Activated CD4-positive, alpha-beta T cell treated with anti-CD3 and anti-CD28 coated beads for 4 hours (primary cell): ENCODE measurements around the gene OR52N4.
"Not testable (repeated sequence)": the region's sequence is repeated elsewhere in the genome, so short reads cannot be mapped to it uniquely, and the experiment has no call there.

ENCODE experiments used
- DNase-seq, 2 donors: peaks; one replicate each; pipeline ENCODE4 v3.0.0-alpha.2; 2020

Gene OR52N4

GRCh38 chr11:5753943-5754342 is at the start of gene OR52N4:
TSS of gene OR52N4 (plus strand) at chr11:5754243. CDS start at chr11:5754741, 498 bp downstream.
- DNase-seq: no peak

DNA sequence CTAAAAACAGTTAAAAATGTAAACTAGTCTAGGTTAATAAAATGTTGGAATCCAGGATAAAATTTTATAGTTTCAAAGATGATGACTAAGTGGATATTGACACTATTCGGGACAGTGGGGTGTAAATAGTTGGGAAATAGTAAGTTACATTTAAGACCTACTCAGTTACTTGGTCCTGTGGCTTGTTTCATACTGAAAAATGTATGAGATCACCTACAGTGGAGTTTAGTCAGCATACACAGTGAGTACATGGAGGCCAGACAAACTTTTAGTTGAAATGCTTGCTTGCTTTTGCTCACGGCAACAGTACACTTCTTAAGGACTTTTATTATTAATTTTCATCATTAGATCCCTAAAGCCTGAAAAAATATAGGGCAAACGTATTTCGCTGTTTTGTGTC is 48.4 kb upstream of the OR52N4 start:
- DNase-seq: no peak

DNA sequence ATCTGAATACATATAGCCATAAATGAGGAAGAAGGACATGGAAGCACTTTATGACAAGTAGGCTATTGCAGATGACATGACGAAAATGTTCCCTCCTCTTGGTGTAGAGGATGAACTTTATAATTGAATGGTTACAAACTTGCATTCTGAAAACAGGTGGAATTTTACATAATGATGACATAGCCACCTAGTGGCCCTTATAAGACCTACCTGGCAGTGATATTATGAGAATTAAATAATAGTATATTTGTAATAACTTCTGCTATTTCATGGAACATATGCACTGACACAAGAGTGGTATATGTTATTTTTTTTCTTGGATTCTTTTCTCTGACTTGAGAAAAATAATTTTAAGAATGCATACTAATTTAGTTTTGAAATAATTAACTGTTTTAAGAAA is 41.5 kb upstream of the OR52N4 start:
- no peak for DNase-seq

- DNase-seq: no peak
Measured at GRCh38 chr11:5713695-5714094, 40.3 kb upstream of the OR52N4 start.

DNA sequence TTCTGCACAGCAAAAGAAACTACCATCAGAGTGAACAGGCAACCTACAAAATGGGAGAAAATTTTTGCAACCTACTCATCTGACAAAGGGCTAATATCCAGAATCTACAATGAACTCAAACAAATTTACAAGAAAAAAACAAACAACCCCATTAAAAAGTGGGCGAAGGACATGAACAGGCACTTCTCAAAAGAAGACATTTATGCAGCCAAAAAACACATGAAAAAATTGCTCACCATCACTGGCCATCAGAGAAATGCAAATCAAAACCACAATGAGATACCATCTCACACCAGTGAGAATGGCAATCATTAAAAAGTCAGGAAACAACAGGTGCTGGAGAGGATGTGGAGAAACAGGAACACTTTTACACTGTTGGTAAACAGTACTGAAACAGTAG is 37.5 kb upstream of the OR52N4 start:
- not testable (repeated sequence) for DNase-seq

DNA sequence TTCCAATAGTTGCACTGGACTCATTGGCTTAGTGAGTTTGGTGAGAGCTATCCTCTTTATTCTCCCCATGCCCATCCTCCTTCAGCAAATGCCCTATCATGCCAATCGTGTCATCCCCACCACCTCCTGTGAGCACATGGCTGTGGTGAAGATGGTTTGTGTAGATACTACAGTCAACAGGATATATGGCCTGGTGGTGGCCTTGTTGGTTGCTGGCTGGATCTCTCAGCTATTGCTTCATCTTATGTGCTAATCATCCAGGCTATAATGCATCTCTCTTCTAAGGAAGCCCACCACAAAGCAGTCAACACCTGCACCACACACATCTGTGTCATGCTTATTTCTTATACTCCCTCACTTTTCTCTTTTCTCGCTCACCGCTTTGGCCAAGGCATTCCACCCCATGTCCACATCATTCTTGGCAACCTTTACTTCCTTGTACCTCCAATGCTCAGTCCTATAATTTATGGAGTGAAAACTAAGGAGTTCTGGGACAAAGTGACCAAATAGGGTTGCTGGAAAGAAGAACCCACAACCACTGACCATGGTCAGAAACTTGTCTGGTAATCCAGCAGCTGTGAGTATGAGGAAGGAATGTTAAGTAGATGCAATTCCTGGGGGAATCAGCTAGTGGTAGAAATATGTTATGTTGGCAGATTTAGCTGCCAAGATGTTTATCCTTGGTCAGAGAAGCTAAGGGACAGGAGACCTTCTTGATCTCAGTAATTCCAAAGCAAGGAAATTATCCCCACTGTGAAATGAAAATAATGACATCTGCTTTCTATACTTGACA is 34.1 kb upstream of the OR52N4 start:
- no peak for DNase-seq

DNA sequence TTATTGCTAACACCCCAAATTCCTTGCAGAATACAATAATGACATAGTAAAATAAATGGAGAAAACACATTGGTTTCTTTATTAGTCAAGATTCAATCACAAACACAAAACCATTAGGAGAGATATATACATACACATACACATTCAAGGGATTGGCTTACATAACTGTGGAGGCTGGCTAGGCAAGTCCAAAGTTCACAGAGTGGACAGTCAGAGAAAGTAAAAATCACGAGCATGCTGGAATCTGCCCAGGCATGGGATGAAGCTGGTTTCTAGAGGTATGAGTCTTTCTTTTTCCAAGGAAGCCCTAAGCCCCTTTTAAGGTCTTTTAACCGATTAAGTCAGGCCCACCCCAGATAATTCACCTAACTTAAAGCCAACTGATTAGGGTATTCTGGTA is 31.4 kb upstream of the OR52N4 start:
- DNase-seq: no peak

- no peak for DNase-seq
Measured at GRCh38 chr11:5726351-5726750, 27.7 kb upstream of the OR52N4 start.

DNA sequence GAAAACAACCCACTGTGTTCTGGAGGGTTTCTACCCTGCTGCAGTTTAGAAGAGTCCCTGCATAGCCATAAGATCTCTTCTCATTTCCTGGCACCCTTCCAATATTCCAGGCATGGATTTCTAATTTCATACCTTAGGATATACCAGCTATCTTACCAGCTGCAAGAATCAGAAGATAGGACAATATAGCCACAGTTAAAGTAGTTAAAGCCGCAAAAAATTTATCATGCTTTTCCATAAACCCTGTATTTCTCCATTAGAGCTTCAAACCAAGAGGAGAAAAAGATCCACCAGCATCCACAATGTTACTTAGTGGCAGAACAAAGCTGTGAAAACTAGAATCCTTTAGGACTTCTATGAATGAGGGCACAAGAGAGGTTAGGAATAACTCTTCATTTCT is 26.4 kb upstream of the OR52N4 start:
- no peak for DNase-seq

- no peak for DNase-seq
Measured at GRCh38 chr11:5736396-5736795, 17.6 kb upstream of the OR52N4 start, which contains the start of gene OR56B1. TSS of gene OR56B1 (plus strand) at chr11:5736448. CDS start at chr11:5736517, 69 bp downstream.

GRCh38 chr11:5737091-5737490 is 17.0 kb upstream of the OR52N4 start:
- DNase-seq: no peak

- no peak for DNase-seq
Measured at GRCh38 chr11:5737670-5738392, 16.2 kb upstream of the OR52N4 start.

- DNase-seq: no peak
Measured at GRCh38 chr11:5738431-5738830, 15.6 kb upstream of the OR52N4 start.

DNA sequence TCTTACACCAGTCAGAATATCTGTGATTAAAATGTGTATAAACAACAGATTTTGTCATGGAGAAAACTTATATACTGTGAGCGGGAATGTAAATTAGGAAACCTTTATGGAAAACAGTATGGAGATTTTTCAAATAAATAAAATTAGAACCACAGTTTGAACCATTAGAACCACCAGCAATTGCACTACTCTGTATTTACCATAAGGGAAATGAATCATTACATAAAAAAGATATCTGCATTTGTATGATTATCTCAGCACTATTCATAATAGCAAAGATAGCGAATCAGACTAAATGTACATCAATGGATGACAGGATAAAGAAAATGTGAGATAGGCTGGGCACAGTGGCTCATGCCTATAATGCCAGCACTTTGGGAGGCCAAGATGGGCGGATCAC is 7.4 kb upstream of the OR52N4 start:
- no peak for DNase-seq

DNA sequence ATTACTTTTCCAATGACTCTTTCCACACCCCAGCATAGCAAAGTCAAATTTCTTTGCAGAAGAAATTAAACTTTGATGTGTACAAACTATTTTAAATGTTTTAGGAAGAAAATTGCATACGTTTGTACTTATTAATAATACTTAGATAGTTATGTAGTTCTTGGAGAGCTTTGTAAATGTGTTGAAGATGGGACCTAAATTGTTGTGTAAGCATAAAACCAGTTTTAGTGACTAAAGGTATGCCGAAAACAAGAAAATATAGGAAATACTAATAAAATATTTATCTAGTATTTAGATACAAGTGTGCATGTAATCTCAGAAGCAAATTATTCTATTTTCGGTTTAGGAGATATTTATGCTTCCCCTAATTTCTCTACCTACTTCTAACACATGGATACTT is 4.2 kb upstream of the OR52N4 start:
- DNase-seq: no peak

DNA sequence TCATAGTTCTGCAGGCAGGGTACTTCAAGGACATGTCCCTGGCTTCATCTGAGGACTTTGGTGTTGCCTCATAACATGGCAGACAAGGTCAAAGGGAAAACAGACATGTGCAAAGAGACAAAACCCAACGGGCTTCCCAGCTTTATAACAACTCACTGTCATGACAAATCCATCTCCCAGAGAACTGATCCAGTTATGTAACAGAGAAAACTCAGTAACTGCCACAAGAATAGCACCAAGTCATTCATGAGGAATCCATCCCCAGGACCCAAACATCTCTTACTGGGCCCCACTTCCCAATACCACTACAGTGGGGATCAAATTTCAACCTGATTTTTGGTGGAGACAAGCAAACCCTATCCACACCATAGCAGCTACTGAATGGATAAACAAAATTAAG is 13.0 kb downstream of the OR52N4 start:
- DNase-seq: no peak

GRCh38 chr11:5783255-5783654 is 29.2 kb downstream of the OR52N4 start, which contains the start of gene OR52N5:
TSS of gene OR52N5 (minus strand) at chr11:5783355. CDS start at chr11:5778634, 4,721 bp downstream.
- no peak for DNase-seq

DNA sequence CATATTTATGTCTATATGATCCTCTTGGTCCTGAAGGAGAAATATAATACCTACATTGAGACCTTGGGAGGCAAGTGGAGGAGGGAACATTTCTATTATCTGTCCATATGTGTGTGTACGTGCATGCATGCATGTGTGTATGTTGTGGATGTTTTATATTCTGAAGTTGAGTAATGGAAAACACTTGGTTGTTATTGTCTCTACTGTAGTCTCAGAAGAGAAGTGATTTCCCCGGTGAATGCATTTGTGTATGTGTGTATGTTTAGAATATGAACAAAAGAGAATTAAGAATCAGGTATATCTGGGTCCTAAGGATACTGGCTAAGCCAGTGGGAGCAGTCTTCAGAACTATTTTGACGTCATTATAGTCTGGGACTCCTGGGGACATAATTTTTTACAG is 37.1 kb downstream of the OR52N4 start, which contains the start of gene OR52N1:
TSS of gene OR52N1 (minus strand) at position 101 of the 400 bp plus-strand sequence. CDS start 2,449 bp downstream, outside the sequence.
- DNase-seq: no peak

- no peak for DNase-seq
Measured at GRCh38 chr11:5796541-5796940, 42.5 kb downstream of the OR52N4 start.

- DNase-seq: no peak
Measured at GRCh38 chr11:5803982-5804381, 49.9 kb downstream of the OR52N4 start.
